ENCODE data around the gene NFIX.

Gene NFIX

DNA sequence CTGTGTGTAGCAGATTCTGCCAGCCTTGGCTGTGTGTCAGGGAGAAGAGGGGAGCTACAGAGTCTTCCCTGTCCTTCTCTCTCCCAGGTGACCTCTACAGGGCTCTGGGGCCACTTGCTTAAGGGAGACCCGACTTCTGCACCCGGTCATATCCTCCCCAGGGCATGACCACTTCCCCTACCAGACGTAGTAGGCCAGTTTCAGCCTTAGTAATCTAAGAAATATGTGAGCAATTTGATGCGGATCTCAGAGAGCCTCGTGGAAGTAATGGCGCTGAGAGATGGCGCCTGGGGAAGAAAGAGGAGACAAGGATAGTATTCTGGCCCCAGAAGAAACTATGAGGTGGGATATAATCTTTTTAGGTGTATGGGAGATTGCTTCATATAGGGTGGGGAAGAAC, 41.9 kb downstream of the NFIX start:
- no peak for DNase-seq (ENCODE audit: low read depth)

DNA sequence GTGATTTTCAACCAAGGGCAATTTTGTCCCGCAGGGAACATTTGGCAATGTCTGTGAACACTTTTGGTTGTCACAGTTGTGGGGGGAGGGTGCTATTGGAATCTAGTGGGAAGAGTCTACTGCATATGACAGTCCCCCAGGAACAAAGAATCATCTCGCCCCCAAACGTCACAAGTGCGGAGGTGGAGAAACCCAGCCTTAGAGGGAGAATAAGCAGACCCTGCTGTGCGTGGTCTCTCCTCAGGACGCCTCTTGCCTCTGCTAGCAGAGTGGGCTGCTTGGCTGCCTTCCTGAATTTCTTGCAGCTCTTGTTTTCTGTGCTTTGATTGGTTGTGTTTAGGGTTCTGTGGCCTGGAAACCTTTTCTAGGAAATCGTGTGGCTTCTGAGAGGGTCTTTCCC, 42.5 kb downstream of the NFIX start:
- DNase-seq (ENCODE audit: low read depth), result no peak

DNA sequence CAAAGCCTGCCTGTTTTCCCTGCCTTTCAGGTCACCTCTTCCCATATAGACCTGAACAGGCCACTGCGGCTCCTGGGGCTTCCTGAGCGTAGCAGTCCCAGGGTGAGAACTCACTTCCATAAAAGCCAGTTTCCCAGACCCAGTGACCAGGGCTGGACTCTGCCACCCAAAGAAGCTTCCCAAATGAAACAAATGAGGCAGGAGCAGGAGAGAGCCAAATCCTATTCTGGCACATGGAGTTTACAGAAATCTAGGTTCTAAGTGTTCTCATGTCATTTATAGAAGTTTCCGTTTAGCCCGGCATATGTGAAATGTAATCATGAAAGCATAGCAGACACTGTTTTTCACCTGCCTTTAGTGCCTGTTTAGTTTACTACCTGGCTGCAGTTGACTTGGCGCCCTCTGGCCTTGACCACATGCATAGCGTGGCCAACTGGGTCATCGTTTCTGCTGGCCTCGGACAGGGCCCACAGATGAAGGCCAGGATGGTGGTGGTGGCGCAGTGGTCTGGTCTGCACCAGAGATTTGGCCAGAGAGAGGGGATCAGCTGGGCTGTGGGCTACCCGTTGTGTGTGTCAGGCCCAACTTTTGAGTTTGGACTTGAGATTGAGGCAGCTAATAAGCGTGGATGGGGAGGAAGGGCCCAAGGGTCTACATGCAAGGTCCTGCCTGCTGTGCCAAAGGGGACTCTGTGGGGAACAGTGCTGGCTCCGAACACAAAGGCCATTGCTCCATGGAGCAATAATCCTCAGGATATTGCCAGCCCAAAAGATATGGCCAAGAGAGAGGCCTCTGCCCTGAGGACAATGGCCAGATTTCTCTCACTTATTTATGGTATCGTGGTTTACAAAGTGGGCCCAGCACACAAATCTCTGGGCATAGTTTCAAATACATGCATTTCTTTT, 43.3 kb downstream of the NFIX start:
- no peak for DNase-seq (ENCODE audit: low read depth)

DNA sequence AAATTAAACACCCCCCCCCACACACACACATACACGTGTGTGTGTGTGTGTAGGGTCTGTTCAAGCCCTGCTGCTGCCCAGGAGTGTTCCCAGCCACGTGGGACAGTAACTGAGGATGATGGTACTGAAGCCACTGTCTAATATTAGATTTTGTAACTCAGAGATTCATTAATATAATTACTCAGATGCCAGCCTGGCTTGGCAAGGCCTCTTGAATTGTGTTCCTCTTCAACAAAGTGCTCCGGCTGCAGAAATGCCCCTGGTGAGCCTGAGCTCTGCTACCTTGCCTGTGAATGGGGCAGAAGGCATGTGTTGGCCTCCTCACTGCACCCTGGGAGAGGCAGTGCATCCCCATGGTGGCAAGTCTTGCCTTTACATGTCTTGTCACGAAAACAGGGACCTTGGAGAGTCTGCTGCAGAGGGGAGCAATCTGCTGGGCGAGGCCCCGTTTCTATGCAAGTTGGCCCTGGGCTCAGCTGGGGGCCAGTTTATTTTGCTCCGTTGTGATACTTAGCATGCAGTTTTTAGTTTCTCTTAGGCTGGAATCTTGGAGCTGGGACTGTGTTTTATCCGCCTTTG, 44.0 kb downstream of the NFIX start:
- no peak for DNase-seq (ENCODE audit: low read depth)

DNA sequence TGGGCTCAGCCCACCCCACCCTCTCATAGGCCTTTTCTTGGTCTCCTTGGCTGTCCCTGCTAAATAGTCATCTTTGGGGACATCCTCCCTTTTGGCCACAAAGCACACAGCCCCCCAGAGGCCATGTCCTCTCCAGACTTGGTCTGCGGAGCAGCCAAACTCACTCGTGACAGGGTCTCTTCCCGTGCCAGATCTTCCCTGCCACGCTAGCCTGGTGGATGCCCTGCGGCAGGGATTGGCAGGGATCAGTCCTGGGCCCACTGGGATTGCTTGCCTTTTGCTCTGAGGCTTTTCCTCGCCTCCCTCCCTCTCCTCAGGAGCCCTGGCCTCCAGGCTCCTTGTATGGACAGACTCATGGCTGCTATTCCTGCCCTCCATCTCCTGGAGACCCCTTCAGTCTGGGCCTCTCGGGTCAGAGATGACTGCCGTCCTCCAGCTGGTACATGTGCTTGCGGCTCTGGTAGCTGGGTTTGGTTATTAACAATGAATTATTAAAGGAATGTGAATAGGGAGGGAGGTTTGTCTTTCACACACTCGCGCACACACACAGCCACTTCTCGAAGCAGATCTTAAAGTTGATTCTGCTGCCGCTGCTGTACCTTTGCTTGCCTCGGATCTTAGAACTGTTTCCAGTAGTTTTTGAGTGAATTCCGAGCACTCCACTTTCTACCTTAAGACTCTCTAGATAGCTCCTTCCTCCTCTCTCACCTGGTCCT, 45.1 kb downstream of the NFIX start:
- DNase-seq (ENCODE audit: low read depth), result no peak

DNA sequence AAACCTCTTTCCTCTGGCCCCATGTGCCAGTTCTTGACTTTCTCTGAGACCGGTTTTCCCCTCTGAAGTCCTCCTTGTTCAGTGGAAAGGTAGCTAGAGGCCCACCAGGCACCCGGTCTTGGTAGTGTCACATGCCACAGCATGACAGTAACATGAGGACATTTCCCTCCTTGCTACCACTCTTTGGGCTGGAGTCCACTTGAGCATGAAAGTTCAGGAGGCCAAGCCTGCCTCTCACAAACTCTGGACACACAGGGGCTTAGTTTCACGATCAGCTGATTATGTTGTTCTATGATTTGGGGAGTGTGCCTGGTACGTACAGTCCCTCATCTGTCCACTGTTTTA, 45.6 kb downstream of the NFIX start:
- no peak for DNase-seq (ENCODE audit: low read depth)

DNA sequence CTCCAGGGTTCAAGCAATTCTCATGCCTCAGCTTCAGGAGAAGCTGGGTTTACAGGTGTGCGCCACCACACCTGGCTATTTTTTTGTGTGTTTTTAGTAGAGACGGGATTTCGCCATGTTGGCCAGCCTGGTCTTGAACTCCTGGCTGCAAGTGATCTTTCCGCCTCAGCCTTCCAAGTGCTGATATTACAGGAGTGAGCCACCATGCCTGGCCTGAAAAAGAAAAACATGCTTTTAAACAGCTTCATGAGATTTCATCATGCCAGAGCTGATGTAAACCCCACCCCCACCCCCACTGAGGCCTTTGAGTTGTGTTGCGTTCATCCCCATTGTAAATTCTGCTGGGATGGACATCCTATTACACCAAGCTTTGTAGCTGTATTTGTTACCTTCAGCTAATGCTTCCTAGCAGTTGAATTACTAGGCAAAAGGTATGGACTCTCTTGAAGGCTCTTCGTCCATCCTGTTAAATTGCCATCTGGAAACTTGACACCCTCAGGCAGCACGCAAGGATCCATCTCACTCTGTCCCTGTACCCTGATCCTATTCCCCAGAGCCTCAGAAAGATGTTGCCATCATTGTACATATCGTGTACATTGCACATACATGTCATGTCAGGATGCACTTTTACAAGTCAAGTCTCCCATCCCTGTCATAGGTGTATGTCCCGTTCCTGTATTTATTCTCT, 47.3 kb downstream of the NFIX start:
- DNase-seq (ENCODE audit: low read depth), result no peak

DNA sequence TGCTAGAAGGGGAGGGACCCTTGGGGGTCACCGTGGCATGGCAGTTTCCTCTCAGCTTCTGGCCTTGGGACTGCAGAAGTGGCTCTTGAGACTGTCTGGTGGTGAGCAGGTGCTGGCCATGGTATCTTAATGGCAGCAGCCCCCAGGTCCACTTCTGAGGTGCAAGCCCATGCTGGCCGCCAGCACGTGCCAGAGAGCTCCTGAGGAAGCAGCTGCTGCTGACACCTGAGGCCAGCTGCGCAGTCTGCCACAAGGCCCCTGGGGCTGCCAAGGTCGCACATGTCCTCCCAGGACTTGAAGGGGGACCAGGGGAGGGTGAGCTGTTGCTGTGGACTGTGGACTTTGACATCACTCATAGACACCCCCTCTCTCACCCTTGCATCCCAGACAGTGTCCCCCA, 48.0 kb downstream of the NFIX start:
- no peak for DNase-seq (ENCODE audit: low read depth)

DNA sequence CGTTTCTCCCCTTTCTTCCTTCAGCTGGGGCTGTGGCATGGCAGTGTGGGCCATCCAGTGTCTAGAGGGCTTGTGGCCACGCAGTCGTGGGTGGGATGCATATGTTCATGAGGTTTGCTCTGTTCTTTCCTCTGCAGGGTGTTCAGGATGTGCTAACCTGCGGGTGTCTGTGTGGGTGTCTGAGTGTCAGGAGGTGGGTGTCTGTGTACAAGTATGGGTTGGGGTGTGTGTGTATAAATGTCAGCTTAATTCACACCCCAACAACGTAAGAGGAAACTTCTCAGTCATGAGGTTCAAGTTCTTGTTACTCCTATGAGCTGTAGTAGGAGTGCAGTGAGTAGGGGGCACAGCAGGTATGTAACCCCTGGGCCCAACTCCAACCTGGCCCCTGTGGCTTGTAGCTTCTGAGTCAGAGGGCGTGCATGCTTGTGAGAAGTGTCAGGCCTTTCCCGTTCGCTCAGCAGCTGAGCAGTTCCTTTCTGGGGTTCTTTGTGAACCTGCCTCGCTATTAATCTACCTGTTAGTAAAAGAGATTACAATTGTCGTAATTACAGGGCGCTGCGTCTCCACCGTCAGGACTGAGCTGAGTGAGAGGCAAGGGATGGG, 49.1 kb downstream of the NFIX start:
- no peak for DNase-seq (ENCODE audit: low read depth)

DNA sequence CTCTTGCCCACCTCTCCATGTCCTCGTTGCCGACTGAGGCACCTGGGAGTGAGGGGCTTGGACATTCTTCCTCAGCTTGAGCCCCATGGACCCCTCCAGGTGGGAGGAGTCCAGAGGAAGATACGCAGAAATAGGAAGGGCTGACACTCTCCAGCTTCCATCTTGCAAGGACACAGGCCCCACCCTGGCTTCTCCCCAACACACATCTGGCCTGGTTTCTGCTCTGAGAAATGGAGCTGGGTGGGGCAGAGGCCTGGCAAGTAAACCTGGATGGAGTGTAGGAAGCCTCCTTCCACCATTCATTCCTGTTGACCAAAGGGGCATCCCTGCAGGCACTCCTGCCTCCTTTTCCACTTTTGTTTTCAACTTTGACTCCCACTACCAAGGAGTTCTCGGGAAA, 50.5 kb downstream of the NFIX start:
- no peak for DNase-seq (ENCODE audit: low read depth)

DNA sequence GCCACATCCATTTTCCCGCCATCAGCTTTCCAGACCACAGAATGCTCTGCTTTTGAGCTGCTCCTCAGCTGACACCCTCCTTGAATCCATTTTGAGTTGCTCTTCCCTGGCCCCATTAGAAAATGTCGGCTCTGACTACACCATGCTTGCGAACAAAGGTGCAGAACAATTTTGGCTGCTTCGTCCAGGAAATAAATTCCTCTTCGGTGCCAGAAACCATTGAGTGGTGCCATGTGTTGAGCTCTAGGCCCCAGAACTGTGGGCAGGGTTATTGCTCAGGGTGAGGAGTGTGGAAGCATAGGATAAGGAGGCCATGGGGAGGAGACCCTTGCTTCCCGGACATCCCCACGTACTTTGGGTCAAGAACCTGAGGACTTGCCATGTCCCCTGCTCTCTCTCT, 52.1 kb downstream of the NFIX start:
- DNase-seq (ENCODE audit: low read depth), result no peak

DNA sequence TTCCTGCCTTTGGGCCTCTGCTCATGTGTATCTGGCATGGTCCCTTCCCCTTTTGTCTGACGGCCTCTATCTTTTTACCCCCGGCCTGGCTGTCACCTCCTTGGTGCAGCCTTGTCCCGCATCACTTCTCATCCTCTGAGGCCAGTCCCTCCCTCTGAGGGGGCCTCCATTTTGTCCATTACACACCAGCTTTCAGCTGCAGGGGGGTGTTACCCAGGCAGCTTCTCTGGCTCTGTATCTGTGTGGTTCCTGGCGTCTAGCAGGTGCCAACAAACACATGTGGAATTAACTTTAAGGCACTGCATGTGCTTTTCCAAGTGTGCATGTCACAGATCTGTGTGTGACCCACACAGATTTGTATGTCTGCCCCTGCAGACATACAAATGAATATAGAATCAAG, 55.0 kb downstream of the NFIX start:
- DNase-seq (ENCODE audit: low read depth), result no peak

DNA sequence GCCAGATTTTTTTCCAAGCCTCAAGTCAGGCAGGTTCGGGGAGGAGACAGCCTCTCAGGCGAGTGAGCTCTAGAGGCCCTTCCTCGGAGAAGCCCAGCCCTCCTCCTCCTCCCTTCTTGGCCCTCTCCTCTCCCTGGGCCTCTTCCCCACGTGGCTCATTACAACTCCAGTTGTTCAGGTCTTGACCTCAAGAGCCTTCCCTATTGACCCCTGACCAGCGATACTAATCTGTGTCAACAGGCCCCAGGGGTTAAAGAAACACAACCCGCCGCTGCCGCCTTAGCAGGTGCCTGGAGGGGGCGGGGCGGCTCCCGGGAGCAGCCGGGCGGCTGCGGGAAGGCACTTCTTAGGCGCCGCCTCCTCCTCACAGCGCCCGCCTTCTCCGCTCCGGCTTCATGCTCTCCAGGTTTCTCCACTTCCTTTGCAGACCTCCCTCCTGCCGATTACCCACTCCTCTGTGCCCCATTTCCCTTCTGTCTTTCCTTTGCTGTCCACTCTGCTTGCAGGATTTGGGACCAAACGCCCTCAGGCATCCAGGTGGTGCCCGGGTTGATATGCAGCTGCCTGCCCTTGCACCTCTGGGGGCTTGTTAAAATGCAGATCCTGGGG, 56.4 kb downstream of the NFIX start:
- DNase-seq (ENCODE audit: low read depth), result no peak

DNA sequence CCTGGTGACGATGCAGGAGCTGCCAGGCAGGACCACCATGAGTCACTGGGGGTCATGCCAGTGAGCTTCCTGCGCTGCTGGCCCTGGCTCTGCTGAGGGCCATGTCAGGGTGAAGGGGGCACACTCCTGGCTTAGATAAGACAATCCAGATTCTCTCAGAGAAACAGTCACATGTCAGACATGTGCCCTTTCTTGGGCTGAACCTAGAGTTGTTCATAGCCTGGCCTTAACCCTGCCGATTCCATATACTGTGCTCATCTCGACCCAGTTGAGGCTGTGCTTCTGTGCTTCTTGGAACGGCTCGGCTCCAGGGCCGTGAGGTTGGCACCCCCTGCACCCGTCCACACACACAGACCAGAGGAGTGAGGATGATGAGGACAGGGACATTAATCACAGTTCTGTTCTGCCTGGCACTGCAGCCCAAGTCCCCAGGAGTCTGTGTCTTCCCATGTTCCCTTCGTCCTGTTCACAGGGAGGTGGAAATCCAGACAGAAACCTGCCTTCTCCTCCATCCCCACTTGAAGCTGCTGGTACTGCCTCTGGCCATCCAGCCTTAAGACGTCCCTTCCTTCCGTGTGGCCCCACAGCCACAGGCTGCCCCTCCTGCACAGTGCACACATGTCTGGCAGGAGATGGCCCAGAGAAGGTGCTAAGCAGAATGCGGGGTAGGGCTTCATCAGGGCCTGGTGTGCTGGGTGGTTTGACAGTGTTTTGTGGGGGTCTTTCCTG, 57.3 kb downstream of the NFIX start:
- no peak for DNase-seq (ENCODE audit: low read depth)

DNA sequence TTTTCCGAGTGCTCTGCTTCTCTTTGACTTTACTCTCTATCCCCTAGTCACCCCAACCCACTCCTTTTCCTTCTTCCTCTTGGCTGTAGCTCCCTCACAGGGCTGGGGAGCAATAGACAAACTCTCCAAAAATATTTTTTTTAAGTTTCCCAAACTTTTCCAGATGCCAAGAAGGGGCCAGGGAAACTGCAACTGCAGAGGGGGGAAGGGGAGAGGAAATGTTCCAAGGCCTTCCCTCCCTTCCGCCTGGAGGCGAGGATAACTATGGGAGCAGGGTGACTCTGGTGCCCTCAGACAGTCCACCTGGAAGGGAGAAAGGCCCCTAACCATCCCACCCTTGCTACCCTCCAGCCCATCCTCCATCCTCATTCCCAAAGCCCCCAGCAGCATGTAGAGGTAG, 58.0 kb downstream of the NFIX start:
- DNase-seq (ENCODE audit: low read depth), result no peak

DNA sequence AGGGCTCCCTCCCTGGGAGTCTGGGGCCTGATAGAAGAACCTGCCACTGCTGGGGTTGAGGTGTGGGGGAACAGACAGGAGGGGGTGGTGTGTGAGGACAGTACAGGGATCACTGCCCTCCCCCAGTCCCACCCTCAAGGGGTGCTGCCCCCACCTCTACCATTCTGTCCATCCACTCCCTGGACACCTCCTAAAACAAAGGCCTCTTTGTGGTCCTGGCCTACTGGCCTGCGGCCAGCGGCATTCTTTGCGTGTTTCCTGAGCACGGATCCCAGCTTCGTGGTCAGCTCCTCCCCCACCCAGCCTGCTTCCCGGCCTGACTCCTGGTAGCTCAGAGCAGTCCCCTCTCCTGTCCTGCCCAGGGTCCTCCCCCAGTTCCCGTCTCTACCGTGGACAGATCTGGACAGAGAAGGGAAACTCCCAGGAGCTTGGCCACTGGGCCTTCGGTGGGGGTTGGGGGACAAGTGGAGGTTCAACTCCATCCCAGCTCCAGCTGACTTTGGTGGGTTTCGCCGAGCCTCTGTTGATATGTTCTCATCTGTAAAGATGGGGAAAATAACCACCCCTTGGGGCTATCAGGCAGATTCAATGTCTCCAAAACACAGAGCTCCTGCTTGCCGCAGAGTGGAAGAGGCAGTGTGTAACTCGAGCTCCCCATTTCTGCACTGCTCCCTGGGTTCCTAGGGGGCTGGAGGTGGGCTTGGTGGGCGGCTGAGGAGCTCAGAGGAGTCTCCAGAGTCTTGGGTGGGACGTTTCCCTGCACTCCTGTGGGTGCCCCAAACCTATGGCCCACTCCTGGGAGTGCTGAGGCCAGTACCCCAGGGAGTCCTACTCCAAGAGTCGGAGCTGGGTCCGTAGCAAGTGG, 58.7 kb downstream of the NFIX start:
- DNase-seq (ENCODE audit: low read depth), result no peak

DNA sequence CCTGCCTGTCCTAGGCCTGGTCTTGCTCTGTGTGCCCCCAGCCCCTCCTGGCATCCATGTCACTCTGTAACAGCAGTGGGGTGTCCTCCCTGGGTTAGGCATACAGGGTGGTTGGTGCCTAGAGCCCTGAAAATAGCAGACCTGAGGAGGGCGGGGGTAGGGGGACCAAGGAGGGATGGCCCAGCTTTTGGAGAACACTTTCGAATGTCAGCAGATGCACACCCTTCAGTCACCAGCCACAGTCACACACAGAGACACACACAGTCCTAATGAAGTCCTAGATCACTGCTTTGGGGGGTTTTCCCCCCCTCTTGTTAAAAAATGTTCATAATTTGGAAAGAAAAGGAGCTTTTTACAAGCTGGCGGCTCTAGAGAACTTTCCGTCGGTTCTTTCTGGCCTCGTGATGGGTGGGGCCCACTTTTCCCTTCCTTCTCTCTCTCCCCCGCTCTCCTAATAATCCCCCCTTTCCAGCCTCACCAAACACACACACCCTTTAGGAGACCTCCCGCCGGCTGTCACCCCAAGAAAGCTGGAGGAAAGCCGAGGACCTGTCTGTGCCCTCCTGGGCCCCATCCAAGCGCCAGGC, 59.4 kb downstream of the NFIX start:
- DNase-seq (ENCODE audit: low read depth), result no peak

DNA sequence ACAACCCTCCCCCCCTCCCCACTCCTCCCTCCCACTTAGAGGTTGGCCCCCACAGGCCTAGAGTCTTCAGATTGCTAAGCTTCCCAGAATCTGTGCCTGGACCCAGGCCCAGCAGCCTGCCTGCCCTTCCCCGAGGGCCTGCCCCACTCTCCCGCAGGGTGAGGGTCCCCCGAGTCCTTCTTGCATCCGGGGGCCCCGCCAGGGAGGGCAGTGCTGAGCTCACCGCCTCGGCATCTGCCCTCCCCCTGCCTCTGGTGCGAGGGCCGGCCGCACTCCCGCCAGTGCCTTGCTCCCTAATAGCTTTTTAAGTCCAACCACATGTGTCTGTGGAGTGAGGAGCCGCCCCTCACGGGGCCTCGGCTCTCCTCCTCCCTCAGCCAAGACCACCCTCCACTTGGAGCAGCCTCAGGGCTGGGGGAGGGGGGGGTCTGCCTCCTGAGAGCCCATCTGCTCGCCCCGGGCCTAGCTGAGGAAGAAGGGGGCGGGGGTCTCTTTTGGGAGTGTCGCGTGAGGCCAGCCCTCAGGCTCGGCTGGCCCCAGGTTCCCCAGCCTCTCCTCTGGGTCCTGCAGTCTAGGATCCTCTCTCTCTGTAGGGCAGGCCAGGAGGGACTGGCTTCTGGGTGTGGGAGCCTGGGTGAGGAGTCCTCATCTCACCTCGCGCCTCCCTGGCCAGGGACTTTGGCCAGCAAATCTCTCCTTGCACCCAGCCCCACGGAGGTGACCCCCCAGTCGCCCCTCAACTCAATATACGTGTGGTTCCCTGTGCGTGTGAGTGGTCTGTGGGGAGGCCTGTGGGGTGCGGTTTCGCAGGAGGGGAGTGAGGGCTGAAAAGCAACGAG, 60.2 kb downstream of the NFIX start:
- no peak for DNase-seq (ENCODE audit: low read depth)

Measured in stimulated activated CD4-positive, alpha-beta T cell treated with anti-CD3 and anti-CD28 coated beads, Interleukin-2, amount 100 ng/mL, for 4 hours (primary cell).